CD8-positive, alpha-beta memory T cell (primary cell): ENCODE results near the gene KDM2A. TPM values are rescaled to one million over a fixed set of nuclear protein-coding genes. Genes with fewer than 3 reads are reported as not detected.
A peak's percentile ranks its signal among the peaks of the same experiment; 100 is the strongest.

ENCODE experiments used
- CTCF ChIA-PET: fragments of 350-600 bp; sonication (Branson Sonifier 250); formaldehyde crosslinking; loops from one replicate; lab custom pipeline; 2021; ENCODE audit warnings: antibody characterized with exemption; lab: Charles Lee
- POLR2A ChIA-PET: fragments of 350-600 bp; sonication (Branson Sonifier 250); formaldehyde crosslinking; loops from one replicate; lab custom pipeline; 2021; ENCODE audit warnings: antibody characterized with exemption; lab: Charles Lee
- DNase-seq, 5 donors: peaks; one replicate each; pipeline versions ENCODE4 v3.0.0 to v3.0.0-alpha.2; 2020 to 2022; ENCODE audit warnings: mixed read lengths in 1 of 5
- H3K27ac ChIP-seq: one replicate; pipeline ENCODE4 v1.7.0; 2013; ENCODE audit warnings: low read depth, mild to moderate bottlenecking, low read length, moderate library complexity
- H3K27me3 ChIP-seq: 2 replicates; pipeline ENCODE4 v1.7.0; 2013; ENCODE audit warnings: low read length, mild to moderate bottlenecking; ENCODE audit not compliant: insufficient read depth, poor library complexity, severe bottlenecking
- H3K36me3 ChIP-seq: 2 replicates; pipeline ENCODE4 v1.7.0; 2013; ENCODE audit warnings: mild to moderate bottlenecking, low read length, moderate library complexity; ENCODE audit not compliant: insufficient read depth
- H3K4me1 ChIP-seq: 2 replicates; pipeline ENCODE4 v1.7.0; 2013; ENCODE audit warnings: mild to moderate bottlenecking, low read length, moderate library complexity; ENCODE audit not compliant: insufficient read depth
- H3K4me3 ChIP-seq: 2 replicates; pipeline ENCODE4 v1.7.0; 2013; ENCODE audit warnings: mild to moderate bottlenecking, low read length
- H3K9me3 ChIP-seq: 2 replicates; pipeline ENCODE4 v1.7.0; 2013; ENCODE audit warnings: mild to moderate bottlenecking, low read length
- H3K27ac Mint-ChIP-seq, 8 donors: one replicate each; pipeline ENCODE4 v1.8.0; 2020 to 2021; ENCODE audit warnings: mixed read lengths in 8 of 8, mild to moderate bottlenecking in 6 of 8, inconsistent platforms in 3 of 8, moderate library complexity in 3 of 8
- H3K27me3 Mint-ChIP-seq, 2 donors: one replicate each; pipeline ENCODE4 v1.8.0; 2020 to 2021; ENCODE audit warnings: mixed read lengths in 2 of 2, mild to moderate bottlenecking in 1 of 2, moderate library complexity in 1 of 2
- H3K36me3 Mint-ChIP-seq, 3 donors: one replicate each; pipeline ENCODE4 v1.8.0; 2020 to 2021; ENCODE audit warnings: mixed read lengths in 3 of 3, inconsistent platforms in 1 of 3, mild to moderate bottlenecking in 1 of 3
- H3K4me1 Mint-ChIP-seq, 3 donors: one replicate each; pipeline ENCODE4 v1.8.0; 2020 to 2021; ENCODE audit warnings: mixed read lengths in 3 of 3, inconsistent platforms in 1 of 3, mild to moderate bottlenecking in 1 of 3
- H3K4me3 Mint-ChIP-seq, 7 donors: one replicate each; pipeline ENCODE4 v1.8.0; 2020 to 2021; ENCODE audit warnings: mixed read lengths in 7 of 7, mild to moderate bottlenecking in 6 of 7, moderate library complexity in 4 of 7, inconsistent platforms in 2 of 7
- H3K9me3 Mint-ChIP-seq, 5 donors: one replicate each; pipeline ENCODE4 v1.8.0; 2020 to 2022; ENCODE audit warnings: mixed read lengths in 5 of 5, mild to moderate bottlenecking in 3 of 5, moderate library complexity in 2 of 5, inconsistent platforms in 1 of 5
- polyA plus RNA-seq: library from polyadenylated mRNA; unstranded; fragments of 300-500 nt; fragmentation: Illumina TruSeq; gene quantifications from one replicate; pipeline ENCODE4 v1.2.3, GENCODE V29; 2021
- total RNA-seq, 2 experiments: library from RNA; stranded (reverse); gene quantifications; one replicate each; pipeline ENCODE4 v1.2.3, GENCODE V29; 2021

KDM2A gene
- total and polyA plus RNA-seq, 3 experiments from 2014 or later, result 20.4 to 107 (median 101) TPM

DNA sequence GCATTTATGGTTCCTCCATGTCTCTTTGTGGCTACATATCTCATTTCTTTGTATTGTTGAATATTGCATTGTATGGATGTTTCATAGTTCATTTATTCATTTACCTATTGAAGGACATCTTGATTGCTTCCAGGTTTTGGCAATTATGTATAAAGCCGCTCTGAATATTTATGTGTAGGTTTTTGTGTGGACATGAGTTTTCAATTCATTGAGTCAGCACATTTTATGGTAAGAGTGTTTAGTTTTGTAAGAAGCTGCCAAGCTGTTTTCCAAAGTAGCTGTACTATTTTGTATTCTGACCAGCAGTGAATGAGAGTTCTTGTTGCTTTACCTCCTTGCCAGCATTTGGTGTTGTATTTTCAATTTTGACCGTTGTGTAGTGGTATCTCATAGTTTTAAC is 39.2 kb downstream of the KDM2A start:
- Histone ChIP-seq H3K27me3 (no peaks in the 10 kb centered on the region), H3K36me3 (peaks cover 8% of the 10 kb centered on the region), H3K4me1 (peaks cover 15% of the 10 kb centered on the region), H3K9me3 (no peaks in the 10 kb centered on the region), H3K4me3 (no peak overlapping the region), H3K27ac (no peak overlapping the region)
- Mint-ChIP-seq H3K36me3 (peaks cover 0 to 33% (median 5%) of the 10 kb centered on the region in 3 donors), H3K27ac (peak overlapping the region in 6 of 8 donors; percentile 2 to 75 (median 22)), H3K4me3 (no peak overlapping the region), H3K27me3 (no peaks in the 10 kb centered on the region), H3K4me1 (peaks cover 37 to 55% (median 55%) of the 10 kb centered on the region in 3 donors), H3K9me3 (no peaks in the 10 kb centered on the region)
- POLR2A ChIA-PET, result interaction anchor here (0.6 kb wide), 2 partner anchors 12 to 41 kb away, joined by 4 read pairs; no protein-coding TSS in a partner anchor
- CTCF ChIA-PET, result interaction anchor here (1.5 to 2.4 kb wide), 2 partner anchors 16 to 77 kb away, joined by 3 to 5 read pairs; no protein-coding TSS in a partner anchor
- DNase-seq, result no peak

DNA sequence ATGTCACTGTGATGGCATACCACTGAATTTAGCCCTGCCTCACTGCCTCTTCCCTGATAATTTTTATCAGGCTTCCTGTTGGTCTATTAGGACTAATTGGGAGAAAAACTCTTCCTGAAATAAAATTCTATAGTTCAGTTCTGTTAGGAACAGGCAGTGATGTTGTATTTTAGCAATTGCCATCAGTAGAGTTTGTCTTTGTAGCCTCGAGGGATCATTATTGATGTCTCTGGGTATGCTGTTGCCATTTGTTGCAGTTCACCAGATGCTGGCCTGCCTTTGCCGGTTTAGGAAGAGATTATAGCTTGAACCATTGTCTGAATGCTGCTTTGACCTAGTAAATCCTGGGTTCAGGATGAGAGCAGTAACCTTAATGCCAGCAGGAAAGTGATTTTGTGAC is 41.0 kb downstream of the KDM2A start:
- H3K4me3 ChIP-seq, result no peak overlapping the region
- H3K27me3 ChIP-seq, result no peaks in the 10 kb centered on the region
- Mint-ChIP-seq H3K27ac (peak overlapping the region in 7 of 8 donors; percentile 39 to 88 (median 56)), H3K4me3 (no peak overlapping the region), H3K36me3 (peaks cover 0 to 35% (median 9%) of the 10 kb centered on the region in 3 donors), H3K4me1 (peaks cover 43 to 69% (median 68%) of the 10 kb centered on the region in 3 donors), H3K27me3 (no peaks in the 10 kb centered on the region), H3K9me3 (no peaks in the 10 kb centered on the region)
- POLR2A ChIA-PET, result interaction anchor here (1.0 kb wide), 1 partner anchor 19 kb away, joined by 3 read pairs; no protein-coding TSS in a partner anchor
- H3K9me3 ChIP-seq, result no peaks in the 10 kb centered on the region
- DNase-seq, result no peak
- no peak overlapping the region for H3K27ac ChIP-seq
- H3K4me1 ChIP-seq, result peaks cover 15% of the 10 kb centered on the region
- CTCF ChIA-PET, result interaction anchor here (1.0 kb wide), 1 partner anchor 78 kb away, joined by 3 read pairs; no protein-coding TSS in a partner anchor
- H3K36me3 ChIP-seq, result no peaks in the 10 kb centered on the region

DNA sequence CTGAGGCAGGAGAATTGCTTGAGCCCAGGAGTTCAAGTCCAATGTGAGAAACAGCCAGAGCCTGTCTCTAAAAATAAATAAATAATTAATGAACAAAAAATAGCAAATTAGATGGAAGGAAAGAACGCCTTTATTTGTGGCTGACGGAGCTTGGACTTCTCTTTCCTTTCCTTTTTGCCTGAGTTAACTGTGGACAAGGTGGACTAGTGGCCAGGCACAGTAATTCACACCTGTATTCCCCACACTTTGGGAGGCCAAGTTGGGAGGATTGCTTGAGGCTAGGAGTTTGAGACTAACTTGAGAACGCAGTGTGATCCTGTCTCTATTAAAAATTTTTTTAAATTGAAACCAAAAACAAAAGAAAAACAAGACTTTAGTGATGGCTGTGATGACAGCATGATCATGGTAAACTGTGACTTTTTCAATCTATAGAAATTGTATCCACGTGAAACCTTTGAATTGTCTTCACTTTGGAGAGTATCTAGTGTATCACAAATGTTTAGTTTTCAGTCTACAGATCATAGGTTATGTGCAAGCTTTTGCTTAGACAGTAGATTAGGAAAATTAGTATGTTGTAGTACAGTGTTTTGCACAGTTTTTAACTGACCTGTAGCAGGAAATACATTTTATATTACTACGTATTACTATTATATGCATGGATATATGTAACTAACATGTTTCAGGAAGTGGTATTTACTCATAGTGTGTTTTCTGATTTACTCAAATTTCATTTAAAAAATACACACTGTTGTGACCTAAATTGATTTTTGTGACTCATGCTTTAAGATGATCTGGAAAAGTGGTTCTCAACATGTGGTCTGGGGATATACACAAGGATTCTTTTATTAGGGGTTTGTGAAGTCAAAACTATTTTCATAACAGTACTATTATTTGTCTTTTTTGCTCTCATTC is 42.1 kb downstream of the KDM2A start:
- peaks cover 0 to 36% (median 9%) of the 10 kb centered on the region in 3 donors for H3K36me3 Mint-ChIP-seq
- H3K4me3 Mint-ChIP-seq, result peak overlapping the region in 1 of 7 donors; percentile 27
- peak overlapping the region; percentile 52 to 88 (median 72) for H3K27ac Mint-ChIP-seq
- Histone ChIP-seq H3K4me3 (no peak overlapping the region), H3K4me1 (peaks cover 15% of the 10 kb centered on the region), H3K9me3 (no peaks in the 10 kb centered on the region), H3K36me3 (no peaks in the 10 kb centered on the region), H3K27me3 (no peaks in the 10 kb centered on the region), H3K27ac (peak overlapping the region; percentile 12)
- CTCF ChIA-PET, result interaction anchor here (1.0 kb wide), 1 partner anchor 79 kb away, joined by 3 read pairs; no protein-coding TSS in a partner anchor
- H3K9me3 Mint-ChIP-seq, result no peaks in the 10 kb centered on the region
- no peak for DNase-seq
- H3K27me3 Mint-ChIP-seq, result no peaks in the 10 kb centered on the region
- peaks cover 47 to 80% (median 78%) of the 10 kb centered on the region in 3 donors for H3K4me1 Mint-ChIP-seq
- POLR2A ChIA-PET, result interaction anchor here (1.0 kb wide), 1 partner anchor 20 kb away, joined by 3 read pairs; no protein-coding TSS in a partner anchor

DNA sequence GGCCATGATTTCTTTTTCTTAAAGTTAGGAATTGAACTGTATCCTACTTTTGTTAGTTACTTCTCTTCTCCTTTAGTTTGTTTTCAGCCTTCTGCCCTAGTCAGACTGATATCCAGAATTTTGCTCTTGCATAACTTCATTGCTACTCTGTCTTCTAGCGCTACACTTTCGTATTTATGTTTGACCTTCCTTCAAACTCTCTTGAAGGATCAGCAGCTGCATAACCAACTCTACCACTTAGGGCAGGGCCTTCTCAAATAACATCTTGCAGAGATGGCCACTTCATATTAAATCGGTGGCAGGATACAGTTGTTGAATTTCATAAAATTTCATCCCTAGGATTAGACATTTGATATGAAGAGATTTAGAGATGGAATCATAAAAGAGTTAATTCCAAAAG is 43.9 kb downstream of the KDM2A start:
- H3K4me1 ChIP-seq, result peaks cover 15% of the 10 kb centered on the region
- Mint-ChIP-seq H3K9me3 (no peaks in the 10 kb centered on the region), H3K4me3 (no peak overlapping the region), H3K36me3 (peaks cover 0 to 36% (median 9%) of the 10 kb centered on the region in 3 donors), H3K27ac (peak overlapping the region in 5 of 8 donors; percentile 58 to 87 (median 66)), H3K4me1 (peaks cover 49 to 90% (median 86%) of the 10 kb centered on the region in 3 donors), H3K27me3 (no peaks in the 10 kb centered on the region)
- CTCF ChIA-PET, result interaction anchor here (2.1 kb wide), 1 partner anchor 81 kb away, joined by 7 read pairs; no protein-coding TSS in a partner anchor
- POLR2A ChIA-PET, result no interaction called here
- no peaks in the 10 kb centered on the region for H3K9me3 ChIP-seq
- no peak for DNase-seq
- no peaks in the 10 kb centered on the region for H3K27me3 ChIP-seq
- H3K27ac ChIP-seq, result no peak overlapping the region
- no peak overlapping the region for H3K4me3 ChIP-seq
- H3K36me3 ChIP-seq, result no peaks in the 10 kb centered on the region

DNA sequence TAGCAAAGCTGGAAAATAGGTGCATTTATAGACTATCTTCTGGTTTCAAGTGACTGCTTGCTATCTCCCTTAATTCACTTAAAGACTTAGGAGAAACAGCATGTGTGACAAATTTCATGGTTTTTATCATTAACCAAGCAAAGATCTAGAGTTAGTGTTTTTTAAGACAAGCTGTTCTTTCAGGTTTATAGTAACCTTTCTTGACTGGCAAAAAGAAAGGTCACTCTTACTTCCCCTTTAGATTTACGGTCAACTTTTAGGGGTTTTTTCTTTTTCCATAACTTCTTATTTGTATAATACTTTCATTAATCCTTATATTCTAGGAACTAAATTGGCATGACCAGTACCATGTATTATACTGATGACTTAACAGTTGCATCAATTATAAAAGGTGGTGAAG is 46.6 kb downstream of the KDM2A start:
- H3K9me3 Mint-ChIP-seq, result no peaks in the 10 kb centered on the region
- Histone ChIP-seq H3K36me3 (no peaks in the 10 kb centered on the region), H3K27ac (no peak overlapping the region), H3K9me3 (no peaks in the 10 kb centered on the region), H3K4me3 (no peak overlapping the region), H3K4me1 (peaks cover 8% of the 10 kb centered on the region), H3K27me3 (no peaks in the 10 kb centered on the region)
- no peak overlapping the region for H3K4me3 Mint-ChIP-seq
- H3K4me1 Mint-ChIP-seq, result peaks cover 33 to 72% (median 72%) of the 10 kb centered on the region in 3 donors
- CTCF ChIA-PET, result interaction anchor here (1.0 to 1.9 kb wide), 2 partner anchors 47 to 85 kb away, joined by 3 to 9 read pairs; partner anchors contain the start of gene KDM2A
- H3K27me3 Mint-ChIP-seq, result no peaks in the 10 kb centered on the region
- DNase-seq, result no peak
- POLR2A ChIA-PET, result interaction anchor here (0.6 kb wide), 1 partner anchor 417 kb away, joined by 4 read pairs; no protein-coding TSS in a partner anchor
- H3K27ac Mint-ChIP-seq, result peak overlapping the region; percentile 1 to 83 (median 48)
- peaks cover 0 to 23% (median 5%) of the 10 kb centered on the region in 3 donors for H3K36me3 Mint-ChIP-seq

DNA sequence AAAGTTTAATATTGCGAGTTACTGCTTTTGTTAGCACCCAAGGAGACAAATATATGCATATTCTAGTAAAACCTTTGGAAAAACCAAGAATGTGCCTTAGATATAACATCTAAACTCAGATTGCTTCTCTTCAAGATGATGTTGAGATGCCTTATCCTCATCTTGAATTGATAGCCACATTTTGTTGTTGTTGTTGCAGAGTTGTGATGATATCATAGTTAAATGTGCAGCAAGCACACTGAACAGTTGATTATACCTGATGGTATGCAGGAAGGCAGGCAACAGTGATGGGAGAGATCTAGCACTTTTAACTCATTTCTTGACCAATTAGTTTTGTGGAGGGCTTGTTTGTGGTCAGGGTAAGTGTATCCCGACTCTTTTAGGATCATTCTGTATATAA is 48.0 kb downstream of the KDM2A start:
- POLR2A ChIA-PET, result no interaction called here

DNA sequence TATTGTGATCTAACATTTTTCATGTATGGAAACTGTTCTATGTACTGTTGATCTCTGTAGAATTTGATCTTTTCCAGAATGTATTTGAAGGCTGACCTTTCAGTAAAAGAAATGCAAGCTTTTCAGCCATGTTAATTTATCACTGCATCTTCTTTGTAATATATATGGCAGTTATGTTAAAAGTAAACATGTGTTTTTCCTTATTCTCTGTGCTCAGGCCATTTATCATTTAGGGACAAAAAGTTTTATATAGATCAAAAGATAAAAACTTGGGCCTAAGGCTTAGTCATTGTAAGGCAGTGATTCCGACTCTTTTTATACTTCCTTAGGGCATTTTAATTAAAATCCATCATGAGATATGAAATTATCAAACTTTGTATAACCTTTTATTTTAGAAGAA is 48.7 kb downstream of the KDM2A start:
- Histone ChIP-seq H3K27ac (no peak overlapping the region), H3K4me3 (no peak overlapping the region), H3K4me1 (no peaks in the 10 kb centered on the region), H3K9me3 (no peaks in the 10 kb centered on the region), H3K27me3 (no peaks in the 10 kb centered on the region), H3K36me3 (no peaks in the 10 kb centered on the region)
- Mint-ChIP-seq H3K36me3 (peaks cover 0 to 38% (median 8%) of the 10 kb centered on the region in 3 donors), H3K9me3 (no peaks in the 10 kb centered on the region), H3K27me3 (no peaks in the 10 kb centered on the region), H3K4me3 (no peak overlapping the region), H3K4me1 (peaks cover 45 to 77% (median 76%) of the 10 kb centered on the region in 3 donors), H3K27ac (peak overlapping the region in 3 of 8 donors; percentile 3 to 33 (median 29))
- POLR2A ChIA-PET, result no interaction called here
- no peak for DNase-seq
- CTCF ChIA-PET, result interaction anchor here (0.8 to 2.6 kb wide), 6 partner anchors 51 to 87 kb away, joined by 3 to 11 read pairs (median 4); no protein-coding TSS in a partner anchor

More for the DNA sequence above, 48.0 kb downstream of the KDM2A start:
- H3K27ac ChIP-seq, result no peak overlapping the region
- no peaks in the 10 kb centered on the region for H3K9me3 Mint-ChIP-seq
- H3K27me3 Mint-ChIP-seq, result no peaks in the 10 kb centered on the region
- no peak for DNase-seq
- no peaks in the 10 kb centered on the region for H3K4me1 ChIP-seq
- no peaks in the 10 kb centered on the region for H3K36me3 ChIP-seq
- no peak overlapping the region for H3K4me3 ChIP-seq
- H3K27ac Mint-ChIP-seq, result peak overlapping the region in 5 of 8 donors; percentile 8 to 75 (median 40)
- H3K4me1 Mint-ChIP-seq, result peaks cover 40 to 72% (median 72%) of the 10 kb centered on the region in 3 donors
- no peak overlapping the region for H3K4me3 Mint-ChIP-seq
- CTCF ChIA-PET, result interaction anchor here (1.2 to 2.6 kb wide), 4 partner anchors 72 to 86 kb away, joined by 4 to 11 read pairs (median 8); no protein-coding TSS in a partner anchor
- H3K27me3 ChIP-seq, result no peaks in the 10 kb centered on the region
- H3K9me3 ChIP-seq, result no peaks in the 10 kb centered on the region
- peaks cover 0 to 33% (median 7%) of the 10 kb centered on the region in 3 donors for H3K36me3 Mint-ChIP-seq
